Stimulated activated CD4-positive, alpha-beta T cell treated with anti-CD3 and anti-CD28 coated beads, Interleukin-4, amount 100 ng/mL, for 48 hours (primary cell): ENCODE results near the gene ARHGAP35.

ENCODE experiments used
- DNase-seq, 2 donors: peaks; one replicate each; pipeline ENCODE4 v3.0.0-alpha.2; 2020; ENCODE audit warnings: low read depth in 2 of 2

ARHGAP35 gene

GRCh38 chr19:46902402-46902766 lies 41.6 kb downstream of the ARHGAP35 start:
- no peak for DNase-seq

GRCh38 chr19:46903458-46903857 lies 42.7 kb downstream of the ARHGAP35 start:
- no peak for DNase-seq

GRCh38 chr19:46904114-46905060 lies 43.6 kb downstream of the ARHGAP35 start:
- no peak for DNase-seq

- no peak for DNase-seq
Measured at GRCh38 chr19:46906221-46906620, 45.4 kb downstream of the ARHGAP35 start.

- no peak for DNase-seq
Measured at GRCh38 chr19:46907880-46908279, 47.1 kb downstream of the ARHGAP35 start.

GRCh38 chr19:46909356-46909755 lies 48.6 kb downstream of the ARHGAP35 start:
- no peak for DNase-seq
